ENCODE data around the gene UBE4A. TPM values are rescaled to one million over a fixed set of nuclear protein-coding genes. Genes with fewer than 3 reads are reported as not detected.

Gene UBE4A
- total RNA-seq, 2 experiments from 2014 or later, result 40.2 to 40.5 TPM

GRCh38 chr11:118340449-118340848 is 19.0 kb upstream of the UBE4A start:
- POLR2A ChIA-PET, result interaction anchor here (1.2 to 2.5 kb wide), 3 partner anchors 119 to 123 kb away, joined by 3 to 13 read pairs (median 4); no protein-coding TSS in a partner anchor
- no peak for TF ChIP-seq CTCF (IDR thresholded peaks at IDR 0.05)
- Mint-ChIP-seq H3K4me1 (ENCODE audit: low read depth) (peaks cover 32% of the 10 kb centered on the region), H3K36me3 (ENCODE audit: low read depth) (peaks cover 61% of the 10 kb centered on the region), H3K9me3 (no peaks in the 10 kb centered on the region), H3K27me3 (no peaks in the 10 kb centered on the region), H3K27ac (peak overlapping the region; percentile 96), H3K4me3 (peak overlapping the region; percentile 81)
- DNase-seq (no peak), ATAC-seq (no peak)
- CTCF ChIA-PET, result interaction anchor here (0.9 to 6.0 kb wide), 7 partner anchors 11 to 142 kb away, joined by 3 to 38 read pairs (median 3); no protein-coding TSS in a partner anchor
- intact Hi-C loops (cut with micrococcal nuclease), result loop anchor here (5.0 kb wide), 2 partner anchors 123 to 138 kb away; no protein-coding TSS in a partner anchor

GRCh38 chr11:118341261-118341660 is 18.1 kb upstream of the UBE4A start:
- ChIA-PET CTCF (interaction anchor here (0.9 to 6.0 kb wide), 9 partner anchors 12 to 143 kb away, joined by 3 to 38 read pairs (median 3); no protein-coding TSS in a partner anchor), POLR2A (interaction anchor here (0.7 to 2.5 kb wide), 8 partner anchors 95 to 205 kb away, joined by 3 to 13 read pairs (median 4); partner anchors contain the start of gene KMT2A)
- Mint-ChIP-seq H3K4me3 (peak overlapping the region; percentile 81), H3K4me1 (ENCODE audit: low read depth) (peaks cover 33% of the 10 kb centered on the region), H3K27ac (peak overlapping the region; percentile 96), H3K27me3 (no peaks in the 10 kb centered on the region), H3K9me3 (no peaks in the 10 kb centered on the region), H3K36me3 (ENCODE audit: low read depth) (peaks cover 64% of the 10 kb centered on the region)
- DNase-seq (no peak), ATAC-seq (no peak)
- no peak for TF ChIP-seq CTCF (IDR thresholded peaks at IDR 0.05)
- intact Hi-C loops (cut with micrococcal nuclease), result loop anchor here (5.0 kb wide), 2 partner anchors 124 to 139 kb away; no protein-coding TSS in a partner anchor

GRCh38 chr11:118341815-118342489 is 17.4 kb upstream of the UBE4A start:
- ChIA-PET CTCF (interaction anchor here (0.8 to 6.0 kb wide), 13 partner anchors 11 to 196 kb away, joined by 3 to 38 read pairs (median 3); partner anchors contain the start of gene UBE4A), POLR2A (interaction anchor here (0.6 to 2.5 kb wide), 17 partner anchors 18 to 231 kb away, joined by 3 to 15 read pairs (median 3); partner anchors contain the start of genes ARCN1, JAML, KMT2A and MPZL2)
- Mint-ChIP-seq H3K4me1 (ENCODE audit: low read depth) (peaks cover 34% of the 10 kb centered on the region), H3K9me3 (no peaks in the 10 kb centered on the region), H3K27me3 (no peaks in the 10 kb centered on the region), H3K36me3 (ENCODE audit: low read depth) (peaks cover 65% of the 10 kb centered on the region), H3K4me3 (peak overlapping the region; percentile 81), H3K27ac (peak overlapping the region; percentile 96)
- TF ChIP-seq CTCF (IDR thresholded peaks at IDR 0.05), result no peak
- no peak for ATAC-seq
- DNase-seq, result peak; percentile 46
- intact Hi-C loops (cut with micrococcal nuclease), result loop anchor here (5.0 kb wide), 2 partner anchors 125 to 140 kb away; no protein-coding TSS in a partner anchor

- POLR2A ChIA-PET, result interaction anchor here (0.6 to 2.5 kb wide), 17 partner anchors 17 to 575 kb away, joined by 3 to 15 read pairs (median 4); partner anchors contain the start of genes ARCN1, JAML, KMT2A and MPZL2
- intact Hi-C loops (cut with micrococcal nuclease), result loop anchor here (5.0 kb wide), 2 partner anchors 125 to 140 kb away; no protein-coding TSS in a partner anchor
- H3K4me1 Mint-ChIP-seq (ENCODE audit: low read depth), result peaks cover 40% of the 10 kb centered on the region
- H3K4me3 Mint-ChIP-seq, result peak within 1 kb of the TSS; percentile 81
- DNase-seq (peak; percentile 85), ATAC-seq (peak; percentile 56)
- no peaks in the 10 kb centered on the region for H3K9me3 Mint-ChIP-seq
- peaks cover 67% of the 10 kb centered on the region for H3K36me3 Mint-ChIP-seq (ENCODE audit: low read depth)
- H3K27me3 Mint-ChIP-seq, result no peaks in the 10 kb centered on the region
- CTCF ChIA-PET, result interaction anchor here (0.8 to 6.0 kb wide), 15 partner anchors 10 to 197 kb away, joined by 3 to 38 read pairs (median 3); partner anchors contain the start of gene UBE4A
- no peak for TF ChIP-seq CTCF (IDR thresholded peaks at IDR 0.05)
- H3K27ac Mint-ChIP-seq, result peak within 1 kb of the TSS; percentile 96
Measured at GRCh38 chr11:118342503-118343161, 16.8 kb upstream of the UBE4A start, which contains the start of gene CD3D. CD3D (minus strand) TSS chr11:118342705; CDS start chr11:118342607, 98 bp downstream.
